Right hindlimb (tissue), 1 donor: ENCODE results near the gene ABCG1.

ENCODE experiments used
- DNase-seq: peaks from one replicate; pipeline ENCODE4 v3.0.0-alpha.2; 2018

ABCG1 gene

GRCh38 chr21:42331660-42332059, 112.7 kb downstream of the ABCG1 start:
- no peak for DNase-seq

- no peak for DNase-seq
Observed at GRCh38 chr21:42332557-42333317, 113.8 kb downstream of the ABCG1 start.

GRCh38 chr21:42336054-42336453, 117.1 kb downstream of the ABCG1 start:
- no peak for DNase-seq

DNA sequence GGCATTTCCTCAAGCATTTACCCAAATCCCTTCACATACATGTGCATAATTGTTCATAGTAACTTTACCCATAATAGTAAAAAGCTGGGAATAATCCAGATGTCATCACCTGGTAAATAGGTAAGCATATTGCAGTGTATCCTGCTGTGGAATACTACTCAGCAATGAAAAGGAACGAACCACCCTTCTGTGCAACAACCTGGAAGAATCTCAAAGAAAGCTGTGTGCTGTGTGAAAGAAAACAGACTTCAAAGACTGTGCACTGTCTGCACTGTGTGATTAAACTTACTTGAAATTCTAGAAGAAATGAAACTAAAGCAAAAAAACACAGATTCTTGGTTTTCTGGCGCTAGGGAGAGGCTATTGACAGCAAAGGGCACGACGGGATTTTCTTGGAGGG, 118.3 kb downstream of the ABCG1 start:
- no peak for DNase-seq

DNA sequence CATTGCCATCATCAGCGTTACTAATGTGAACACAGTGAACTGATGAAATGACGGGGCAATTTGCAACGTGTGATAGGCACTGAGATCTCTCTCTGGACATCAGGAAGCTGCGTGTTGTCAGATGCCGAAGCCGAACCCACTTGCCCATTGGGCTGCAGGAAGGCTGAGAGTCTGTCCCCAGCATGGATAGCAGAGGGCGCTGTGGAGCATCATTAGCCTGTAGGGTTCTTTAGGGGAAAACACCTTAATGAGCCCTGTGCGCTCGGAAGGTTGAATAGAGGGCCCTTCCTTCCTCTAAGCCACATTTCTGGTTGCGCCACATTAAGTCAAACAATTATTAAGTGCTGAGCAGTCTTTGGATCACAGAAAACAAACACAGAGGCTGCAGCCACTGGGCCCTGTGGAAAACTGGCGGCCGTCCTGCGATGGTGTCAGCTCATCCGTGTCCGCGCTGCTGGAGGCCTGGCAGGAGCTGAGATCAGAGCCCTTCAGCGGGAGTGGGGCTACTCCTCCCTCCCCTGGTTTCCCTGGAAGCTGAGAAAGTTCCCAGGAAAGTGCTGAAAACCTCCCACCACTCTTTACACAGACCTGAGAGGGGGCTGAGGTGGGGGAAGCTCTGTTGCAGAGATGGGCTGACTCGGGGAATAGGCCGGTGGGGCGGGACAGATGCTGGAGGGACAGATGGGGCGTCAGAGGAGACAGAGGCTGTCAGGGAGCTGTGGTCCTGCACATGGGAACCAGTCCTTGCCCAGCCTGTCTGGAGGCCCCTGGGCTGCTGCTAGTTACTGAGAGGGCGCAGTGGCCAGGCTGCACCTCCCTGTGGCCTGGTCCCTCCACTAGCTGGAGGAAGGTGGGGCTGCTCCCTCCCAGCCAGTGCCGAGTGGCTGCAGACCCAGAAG, 119.1 kb downstream of the ABCG1 start:
- peak; percentile 62 for DNase-seq

GRCh38 chr21:42338729-42339715, 120.1 kb downstream of the ABCG1 start:
- no peak for DNase-seq

GRCh38 chr21:42340187-42341050, 121.5 kb downstream of the ABCG1 start:
- DNase-seq, result no peak

DNA sequence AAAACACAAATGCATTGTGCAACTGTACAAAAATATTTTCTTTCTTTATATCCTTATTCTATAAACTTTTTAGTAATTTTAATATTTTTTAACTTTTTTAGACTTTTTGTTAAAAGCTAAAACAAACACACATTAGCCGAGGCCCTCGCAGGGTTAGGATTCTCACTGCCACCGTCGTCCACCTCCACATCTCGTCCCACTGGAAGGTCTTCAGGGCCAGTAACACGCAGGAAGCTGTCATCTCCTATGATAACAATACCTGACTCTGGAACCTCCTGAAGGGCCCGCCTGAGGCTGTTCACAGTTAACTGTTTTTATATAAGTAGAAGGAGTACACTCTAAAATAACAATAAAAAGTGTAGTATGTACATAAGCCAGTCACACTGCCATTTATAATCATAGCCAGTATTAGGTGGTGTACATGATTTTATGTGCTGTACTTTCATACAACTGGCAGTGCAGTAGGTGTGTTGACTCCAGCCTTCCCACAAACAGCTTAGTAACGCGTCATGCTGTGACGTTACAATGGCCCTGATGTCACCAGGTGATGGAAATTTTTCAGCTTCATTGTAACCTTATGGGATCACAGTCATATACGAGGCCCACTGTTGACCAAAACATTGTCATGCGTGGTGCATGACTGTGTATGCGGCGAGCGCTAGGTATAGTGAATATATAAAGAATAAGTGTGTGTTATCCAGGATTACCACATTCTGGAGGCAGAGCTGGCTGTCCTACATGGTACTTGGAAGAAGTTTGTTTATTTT, 123.0 kb downstream of the ABCG1 start:
- DNase-seq, result no peak

DNA sequence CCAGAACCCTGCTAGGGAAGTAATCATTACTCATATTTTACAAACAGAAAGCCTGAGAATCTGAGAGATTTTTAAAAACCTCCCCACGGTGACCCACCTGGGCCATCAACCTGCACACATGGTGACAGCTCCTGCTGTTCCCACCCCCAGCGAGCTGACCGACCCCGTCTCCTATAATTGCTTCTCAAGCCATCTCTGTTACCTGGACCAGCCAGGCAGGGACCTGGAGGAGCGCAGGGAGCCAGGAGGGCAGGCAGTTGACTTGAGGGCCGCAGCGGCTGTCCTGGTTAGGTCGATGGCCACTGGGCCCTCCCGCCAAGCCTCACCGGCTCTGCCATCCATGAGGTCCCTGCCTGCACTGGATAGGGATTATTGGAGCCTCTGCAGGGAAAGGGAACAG, 124.2 kb downstream of the ABCG1 start:
- DNase-seq, result no peak

DNA sequence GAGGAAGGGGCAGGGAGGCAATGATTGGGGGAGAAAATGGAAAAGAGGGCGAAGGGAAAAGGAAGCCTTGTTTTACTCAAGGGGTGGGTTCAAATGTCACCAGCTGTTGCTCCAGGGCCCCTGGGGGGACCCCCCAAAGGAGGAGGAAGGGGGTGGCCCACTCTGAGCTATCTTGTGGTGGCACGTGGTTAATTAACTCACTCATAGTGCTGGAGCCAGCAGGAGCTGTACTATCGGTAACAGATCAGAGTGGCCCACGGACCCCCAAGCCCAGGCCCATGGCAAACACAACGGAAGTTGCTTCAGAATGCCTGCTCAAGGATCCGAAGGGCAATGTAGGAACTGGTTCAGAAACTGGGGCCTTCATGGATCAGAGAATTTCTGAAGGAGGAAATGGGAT, 124.6 kb downstream of the ABCG1 start:
- DNase-seq, result no peak

DNA sequence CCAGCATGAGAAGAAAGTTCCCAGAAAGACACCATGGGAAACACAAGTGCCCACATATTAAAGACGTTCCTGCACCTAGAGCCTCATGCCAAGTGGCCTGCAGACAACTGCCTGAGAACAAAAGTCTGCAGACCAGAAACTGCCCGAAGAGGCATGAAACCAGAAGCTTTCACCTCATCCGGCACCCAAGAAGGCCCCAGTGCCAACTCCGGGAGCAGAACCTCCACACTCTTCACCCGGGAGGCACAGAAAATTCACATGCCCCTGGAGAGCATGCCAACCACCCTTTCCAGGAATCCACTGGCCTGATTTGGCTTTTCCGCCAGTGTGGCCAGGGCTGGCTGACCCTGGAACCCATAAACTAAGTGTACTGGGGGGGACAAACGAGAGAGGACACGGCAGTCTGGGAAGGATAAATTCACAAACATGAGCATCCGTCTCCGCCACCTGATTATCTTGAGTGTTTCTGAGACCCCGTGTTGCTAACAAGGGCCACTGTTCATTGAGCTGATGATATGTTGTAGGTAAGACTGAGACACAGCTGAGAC, 125.1 kb downstream of the ABCG1 start:
- DNase-seq, result no peak

DNA sequence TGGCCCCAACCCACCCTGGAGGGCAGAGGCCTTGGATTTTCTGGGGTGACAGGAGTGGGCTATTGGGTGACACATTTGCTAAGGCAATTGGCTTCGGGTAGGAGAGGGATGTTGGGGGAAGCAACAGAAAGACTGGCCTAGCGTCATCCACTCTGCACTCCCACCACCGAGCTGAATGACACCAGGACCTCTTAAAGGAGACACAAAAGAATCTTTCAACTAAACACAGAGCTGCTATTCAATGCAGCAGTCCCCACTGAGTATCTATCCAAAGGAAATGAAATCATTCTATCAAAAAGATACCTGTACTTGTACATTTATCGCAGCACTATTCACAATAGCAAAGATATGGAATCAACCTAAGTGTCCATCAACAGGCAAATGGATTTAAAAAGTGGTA, 125.7 kb downstream of the ABCG1 start:
- no peak for DNase-seq

- DNase-seq, result no peak
Observed at GRCh38 chr21:42346441-42346840, 127.5 kb downstream of the ABCG1 start.
